Activated CD4-positive, alpha-beta memory T cell treated with anti-CD3 and anti-CD28 coated beads, Interleukin-2, amount 10 ng/mL, durations not matched to agents 7 days and 5 days (primary cell): ENCODE data around the gene CHADL. TPM values are rescaled to one million over a fixed set of nuclear protein-coding genes. Genes with fewer than 3 reads are reported as not detected.

Experiments
- CTCF ChIA-PET: fragments of 350-600 bp; sonication (Branson Sonifier 250); formaldehyde crosslinking; loops from one replicate; lab custom pipeline; 2021; ENCODE audit warnings: antibody characterized with exemption, inconsistent platforms; lab: Charles Lee
- POLR2A ChIA-PET: fragments of 350-600 bp; sonication (Branson Sonifier 250); formaldehyde crosslinking; loops from one replicate; lab custom pipeline; 2021; ENCODE audit warnings: antibody characterized with exemption; lab: Charles Lee
- DNase-seq: peaks from one replicate; pipeline ENCODE4 v3.0.0-alpha.2; 2020
- H3K27ac Mint-ChIP-seq: one replicate; pipeline ENCODE4 v1.8.0; 2021; ENCODE audit warnings: mild to moderate bottlenecking, mixed read lengths
- H3K27me3 Mint-ChIP-seq: one replicate; pipeline ENCODE4 v1.8.0; 2021; ENCODE audit warnings: mixed read lengths
- H3K36me3 Mint-ChIP-seq: one replicate; pipeline ENCODE4 v1.8.0; 2021; ENCODE audit warnings: low read depth, mixed read lengths
- H3K4me1 Mint-ChIP-seq: one replicate; pipeline ENCODE4 v1.8.0; 2021; ENCODE audit warnings: mixed read lengths
- H3K4me3 Mint-ChIP-seq: one replicate; pipeline ENCODE4 v1.8.0; 2021; ENCODE audit warnings: mild to moderate bottlenecking, mixed read lengths
- H3K9me3 Mint-ChIP-seq: one replicate; pipeline ENCODE4 v1.8.0; 2021; ENCODE audit warnings: mixed read lengths
- total RNA-seq, 2 experiments: library from RNA; stranded (reverse); gene quantifications; one replicate each; pipeline ENCODE4 v1.2.3, GENCODE V29; 2021

CHADL gene, protein sequence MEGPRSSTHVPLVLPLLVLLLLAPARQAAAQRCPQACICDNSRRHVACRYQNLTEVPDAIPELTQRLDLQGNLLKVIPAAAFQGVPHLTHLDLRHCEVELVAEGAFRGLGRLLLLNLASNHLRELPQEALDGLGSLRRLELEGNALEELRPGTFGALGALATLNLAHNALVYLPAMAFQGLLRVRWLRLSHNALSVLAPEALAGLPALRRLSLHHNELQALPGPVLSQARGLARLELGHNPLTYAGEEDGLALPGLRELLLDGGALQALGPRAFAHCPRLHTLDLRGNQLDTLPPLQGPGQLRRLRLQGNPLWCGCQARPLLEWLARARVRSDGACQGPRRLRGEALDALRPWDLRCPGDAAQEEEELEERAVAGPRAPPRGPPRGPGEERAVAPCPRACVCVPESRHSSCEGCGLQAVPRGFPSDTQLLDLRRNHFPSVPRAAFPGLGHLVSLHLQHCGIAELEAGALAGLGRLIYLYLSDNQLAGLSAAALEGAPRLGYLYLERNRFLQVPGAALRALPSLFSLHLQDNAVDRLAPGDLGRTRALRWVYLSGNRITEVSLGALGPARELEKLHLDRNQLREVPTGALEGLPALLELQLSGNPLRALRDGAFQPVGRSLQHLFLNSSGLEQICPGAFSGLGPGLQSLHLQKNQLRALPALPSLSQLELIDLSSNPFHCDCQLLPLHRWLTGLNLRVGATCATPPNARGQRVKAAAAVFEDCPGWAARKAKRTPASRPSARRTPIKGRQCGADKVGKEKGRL
- under 1 TPM; 0.18 TPM for total RNA-seq

- ChIA-PET POLR2A (interaction anchor here (0.7 to 0.9 kb wide), 2 partner anchors 12 to 41 kb away, joined by 3 read pairs; no protein-coding TSS in a partner anchor), CTCF (no interaction called here)
- Mint-ChIP-seq H3K4me3 (no peak within 1 kb of the TSS), H3K4me1 (peaks cover 7% of the 10 kb centered on the region), H3K9me3 (no peaks in the 10 kb centered on the region), H3K27ac (no peak within 1 kb of the TSS), H3K27me3 (peaks cover 4% of the 10 kb centered on the region), H3K36me3 (peaks cover 7% of the 10 kb centered on the region)
- DNase-seq: no peak
Observed at GRCh38 chr22:41240377-41241132, at the start of gene CHADL. Gene CHADL (minus strand): TSS chr22:41240931. CDS start chr22:41240881, 50 bp downstream.

DNA sequence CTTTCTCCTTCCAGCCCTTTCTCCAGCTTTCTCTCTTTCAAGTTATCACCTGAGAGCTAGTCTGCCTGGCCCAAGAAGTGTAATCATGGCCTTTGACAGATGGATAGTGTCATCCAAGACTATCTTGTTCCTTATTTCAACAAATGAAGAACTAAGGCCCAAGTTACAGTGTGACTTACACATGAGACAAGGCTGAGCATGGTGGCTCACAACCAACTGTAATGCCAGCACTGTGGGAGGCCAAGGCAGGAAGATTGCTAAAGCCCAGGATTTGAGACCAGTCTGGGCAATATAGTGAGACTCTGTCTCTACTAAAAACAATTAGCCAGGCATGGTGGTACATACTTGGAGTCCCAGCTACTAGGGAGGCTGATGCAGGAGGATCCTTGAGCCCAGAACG, 48.9 kb upstream of the CHADL start:
- Mint-ChIP-seq H3K36me3 (peaks cover 7% of the 10 kb centered on the region), H3K9me3 (no peaks in the 10 kb centered on the region), H3K27ac (no peak overlapping the region), H3K4me1 (peaks cover 20% of the 10 kb centered on the region), H3K4me3 (no peak overlapping the region), H3K27me3 (no peaks in the 10 kb centered on the region)
- DNase-seq: no peak
- ChIA-PET CTCF (no interaction called here), POLR2A (interaction anchor here (6.8 kb wide), 1 partner anchor 13 kb away, joined by 117 read pairs; the partner anchor contains the start of gene ZC3H7B)

- Mint-ChIP-seq H3K27ac (peak overlapping the region; percentile 68), H3K36me3 (peaks cover 14% of the 10 kb centered on the region), H3K4me1 (peaks cover 31% of the 10 kb centered on the region), H3K4me3 (peak overlapping the region; percentile 26), H3K9me3 (no peaks in the 10 kb centered on the region), H3K27me3 (no peaks in the 10 kb centered on the region)
- DNase-seq: no peak
- ChIA-PET POLR2A (interaction anchor here (1.3 to 6.8 kb wide), 2 partner anchors 15 to 180 kb away, joined by 5 to 117 read pairs; partner anchors contain the start of genes ACO2, PHF5A and ZC3H7B), CTCF (interaction anchor here (0.7 to 2.5 kb wide), 3 partner anchors 13 to 340 kb away, joined by 3 to 11 read pairs (median 3); partner anchors contain the start of gene ZC3H7B)
Observed at GRCh38 chr22:41288245-41288946, 47.7 kb upstream of the CHADL start.

- POLR2A ChIA-PET: interaction anchor here (0.6 to 6.8 kb wide), 24 partner anchors 10 to 804 kb away, joined by 3 to 117 read pairs (median 6); partner anchors contain the start of genes ACO2, DESI1, MRTFA and NDUFA6
- peak; percentile 60 for DNase-seq
- peaks cover 22% of the 10 kb centered on the region for H3K36me3 Mint-ChIP-seq
- H3K27me3 Mint-ChIP-seq: no peaks in the 10 kb centered on the region
- H3K4me3 Mint-ChIP-seq: peak overlapping the region; percentile 94
- peaks cover 38% of the 10 kb centered on the region for H3K4me1 Mint-ChIP-seq
- no peaks in the 10 kb centered on the region for H3K9me3 Mint-ChIP-seq
- CTCF ChIA-PET: interaction anchor here (0.9 to 2.5 kb wide), 4 partner anchors 15 to 49 kb away, joined by 3 to 11 read pairs (median 6); partner anchors contain the start of gene ZC3H7B
- H3K27ac Mint-ChIP-seq: peak overlapping the region; percentile 99
Observed at GRCh38 chr22:41286639-41287091, 45.9 kb upstream of the CHADL start.

DNA sequence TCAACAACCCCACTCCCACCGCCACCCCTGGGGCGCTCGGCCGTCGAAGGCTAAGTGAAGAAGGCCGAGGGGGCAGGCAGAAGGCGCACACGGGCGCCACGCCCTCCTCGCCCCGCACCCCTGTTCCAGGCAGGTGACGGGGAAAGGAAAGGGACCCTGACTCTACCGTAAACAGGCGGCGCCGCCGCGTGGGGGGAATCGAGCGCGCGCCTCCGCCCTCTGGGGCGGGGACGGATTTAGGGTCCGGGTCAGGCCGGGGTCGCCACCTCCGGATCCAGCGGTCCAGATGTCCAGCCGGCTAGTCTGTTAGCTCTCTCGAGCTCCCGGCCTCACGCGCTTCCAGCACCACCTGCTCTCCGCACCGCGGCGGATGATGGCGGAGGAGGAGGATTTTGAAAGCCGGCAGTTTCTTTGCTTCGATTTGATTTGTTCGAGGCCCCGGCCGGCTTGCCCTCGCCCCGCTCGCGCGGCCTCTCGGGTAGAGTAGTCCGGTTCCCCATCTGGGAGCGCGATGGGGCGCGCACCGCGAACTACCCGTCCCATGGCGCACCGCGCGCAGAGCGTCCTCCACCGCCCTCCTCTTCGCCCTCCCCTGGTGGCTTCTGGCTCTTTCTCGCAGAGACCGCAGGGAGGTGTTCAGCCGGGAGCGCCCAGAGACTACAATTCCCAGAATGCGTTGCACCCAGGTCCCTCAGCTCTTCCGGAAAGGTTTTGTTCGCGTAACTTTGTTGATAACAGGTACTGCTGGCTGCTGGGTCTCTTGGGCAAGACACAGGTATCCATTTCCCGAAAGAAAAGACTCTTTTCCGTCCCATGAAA, 45.3 kb upstream of the CHADL start, which contains the start of gene RANGAP1:
Gene RANGAP1, minus strand, starts transcription at position 368 of the 819 bp plus-strand sequence. CDS start 5,143 bp downstream, outside the sequence.
- H3K9me3 Mint-ChIP-seq: no peaks in the 10 kb centered on the region
- peak; percentile 99 for DNase-seq
- no peaks in the 10 kb centered on the region for H3K27me3 Mint-ChIP-seq
- H3K27ac Mint-ChIP-seq: peak within 1 kb of the TSS; percentile 99
- ChIA-PET POLR2A (interaction anchor here (0.6 to 6.8 kb wide), 28 partner anchors 11 to 804 kb away, joined by 3 to 117 read pairs (median 6); partner anchors contain the start of genes ACO2, DESI1, MRTFA and NDUFA6), CTCF (interaction anchor here (0.9 to 2.5 kb wide), 4 partner anchors 15 to 48 kb away, joined by 3 to 11 read pairs (median 6); partner anchors contain the start of gene ZC3H7B)
- H3K4me1 Mint-ChIP-seq: peaks cover 41% of the 10 kb centered on the region
- H3K36me3 Mint-ChIP-seq: peaks cover 22% of the 10 kb centered on the region
- peak within 1 kb of the TSS; percentile 94 for H3K4me3 Mint-ChIP-seq

GRCh38 chr22:41285441-41285819, 44.7 kb upstream of the CHADL start:
- Mint-ChIP-seq H3K9me3 (no peaks in the 10 kb centered on the region), H3K27me3 (no peaks in the 10 kb centered on the region), H3K4me3 (peak overlapping the region; percentile 94), H3K36me3 (peaks cover 28% of the 10 kb centered on the region), H3K27ac (peak overlapping the region; percentile 99), H3K4me1 (peaks cover 46% of the 10 kb centered on the region)
- CTCF ChIA-PET: interaction anchor here (1.1 to 2.2 kb wide), 2 partner anchors 19 to 48 kb away, joined by 3 to 10 read pairs; no protein-coding TSS in a partner anchor
- DNase-seq: peak; percentile 89
- POLR2A ChIA-PET: interaction anchor here (0.8 to 6.8 kb wide), 22 partner anchors 11 to 805 kb away, joined by 3 to 117 read pairs (median 6); partner anchors contain the start of genes DESI1, NDUFA6, RBX1 and ST13

GRCh38 chr22:41284465-41284864, 43.7 kb upstream of the CHADL start:
- no peaks in the 10 kb centered on the region for H3K27me3 Mint-ChIP-seq
- no peak for DNase-seq
- CTCF ChIA-PET: interaction anchor here (0.7 to 1.4 kb wide), 3 partner anchors 17 to 362 kb away, joined by 3 to 4 read pairs (median 4); partner anchors contain the start of gene ZC3H7B
- POLR2A ChIA-PET: interaction anchor here (0.6 to 6.8 kb wide), 9 partner anchors 10 to 333 kb away, joined by 3 to 117 read pairs (median 5); partner anchors contain the start of genes RBX1, TOB2 and ZC3H7B
- H3K36me3 Mint-ChIP-seq: peaks cover 35% of the 10 kb centered on the region
- H3K4me1 Mint-ChIP-seq: peaks cover 46% of the 10 kb centered on the region
- H3K27ac Mint-ChIP-seq: peak overlapping the region; percentile 99
- H3K9me3 Mint-ChIP-seq: no peaks in the 10 kb centered on the region
- H3K4me3 Mint-ChIP-seq: peak overlapping the region; percentile 94

GRCh38 chr22:41280854-41281253, 40.1 kb upstream of the CHADL start:
- POLR2A ChIA-PET: no interaction called here
- Mint-ChIP-seq H3K27me3 (no peaks in the 10 kb centered on the region), H3K4me3 (no peak overlapping the region), H3K36me3 (peaks cover 64% of the 10 kb centered on the region), H3K4me1 (peaks cover 31% of the 10 kb centered on the region), H3K9me3 (no peaks in the 10 kb centered on the region), H3K27ac (no peak overlapping the region)
- DNase-seq: no peak
- CTCF ChIA-PET: interaction anchor here (0.7 kb wide), 1 partner anchor 306 kb away, joined by 3 read pairs; no protein-coding TSS in a partner anchor

- H3K9me3 Mint-ChIP-seq: no peaks in the 10 kb centered on the region
- H3K36me3 Mint-ChIP-seq: peaks cover 64% of the 10 kb centered on the region
- CTCF ChIA-PET: no interaction called here
Observed at GRCh38 chr22:41280065-41280464, 39.3 kb upstream of the CHADL start.

DNA sequence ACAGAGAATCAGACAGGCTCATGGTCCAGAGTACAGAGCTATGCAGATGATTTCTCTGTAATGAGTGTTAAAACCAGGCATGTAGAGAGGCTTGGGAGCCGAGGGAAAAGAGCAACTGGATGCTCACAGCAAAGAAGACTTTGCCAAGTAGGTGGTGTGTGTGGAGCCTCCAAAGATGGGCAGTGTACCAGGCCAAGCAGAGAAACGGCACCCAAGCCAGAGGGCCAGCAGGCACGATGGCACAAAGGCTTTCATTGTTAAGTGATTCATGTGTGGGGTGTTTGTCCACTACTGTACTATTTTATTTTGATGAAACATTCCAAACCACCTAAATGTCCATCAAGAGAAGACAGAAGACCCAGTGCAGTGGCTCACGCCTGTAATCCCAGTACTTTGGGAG, 34.1 kb upstream of the CHADL start:
- Mint-ChIP-seq H3K4me3 (no peak overlapping the region), H3K27me3 (no peaks in the 10 kb centered on the region), H3K36me3 (peaks cover 69% of the 10 kb centered on the region), H3K9me3 (no peaks in the 10 kb centered on the region), H3K27ac (no peak overlapping the region), H3K4me1 (no peaks in the 10 kb centered on the region)
- DNase-seq: no peak
- POLR2A ChIA-PET: interaction anchor here (0.9 to 3.4 kb wide), 3 partner anchors 10 to 11 kb away, joined by 4 to 11 read pairs (median 5); partner anchors contain the start of gene RANGAP1
- CTCF ChIA-PET: no interaction called here

More at GRCh38 chr22:41280065-41280464, 39.3 kb upstream of the CHADL start:
- Mint-ChIP-seq H3K27me3 (no peaks in the 10 kb centered on the region), H3K27ac (no peak overlapping the region), H3K4me1 (peaks cover 29% of the 10 kb centered on the region), H3K4me3 (no peak overlapping the region)
- no peak for DNase-seq
- POLR2A ChIA-PET: no interaction called here
